Aorta (tissue), 5 donors: ENCODE results near the gene EYA3. TPM values are rescaled to one million over a fixed set of nuclear protein-coding genes. Genes with fewer than 3 reads are reported as not detected.

Experiments used
- ATAC-seq: fragments of 200-7000 bp; cut with Tn5 transposase; one replicate; pipeline ENCODE4 v1.9.1; 2022; ENCODE audit warnings: moderate library complexity; ENCODE audit not compliant: low FRiP score
- DNase-seq, 2 donors: peaks; one replicate each; pipeline ENCODE4 v3.0.0-alpha.2; 2020
- H3K27ac ChIP-seq, 2 donors: one replicate each; pipeline ENCODE4 v1.5.1; 2013; ENCODE audit warnings: low read length in 2 of 2, mild to moderate bottlenecking in 2 of 2, moderate library complexity in 2 of 2, control low read depth in 1 of 2, inconsistent platforms in 1 of 2, low read depth in 1 of 2
- H3K27me3 ChIP-seq, 2 donors: one replicate each; pipeline ENCODE4 v1.6.1; 2013; ENCODE audit warnings: control low read depth in 1 of 2, low read length in 1 of 2, mild to moderate bottlenecking in 1 of 2, moderate library complexity in 1 of 2; ENCODE audit not compliant: insufficient read depth in 2 of 2, control insufficient read depth in 1 of 2
- H3K36me3 ChIP-seq, 2 donors: one replicate each; pipeline ENCODE4 v1.6.1; 2013; ENCODE audit warnings: control low read depth in 1 of 2, low read length in 1 of 2, mild to moderate bottlenecking in 1 of 2; ENCODE audit not compliant: insufficient read depth in 2 of 2, control insufficient read depth in 1 of 2
- H3K4me1 ChIP-seq, 2 donors: one replicate each; pipeline ENCODE4 v1.6.1; 2013; ENCODE audit warnings: low read length in 2 of 2, control low read depth in 1 of 2, mild to moderate bottlenecking in 1 of 2, moderate library complexity in 1 of 2; ENCODE audit not compliant: insufficient read depth in 2 of 2, control insufficient read depth in 1 of 2
- H3K4me3 ChIP-seq, 2 donors: one replicate each; pipeline ENCODE4 v1.5.1; 2013; ENCODE audit warnings: low read length in 2 of 2, control low read depth in 1 of 2, mild to moderate bottlenecking in 1 of 2
- H3K9me3 ChIP-seq: one replicate; pipeline ENCODE4 v1.6.1; 2013; ENCODE audit warnings: mild to moderate bottlenecking, low read length; ENCODE audit not compliant: control insufficient read depth
- WGBS, 2 donors: extraction: QIAGEN DNeasy Blood & Tissue Kit; methylation state at CpG; one replicate each; pipeline ENCODE4 v1.1.7; 2013; 5-methylcytosine and 5-hydroxymethylcytosine counted together
- intact Hi-C, 2 donors: fragments of 100-400 bp; cut with DNase I; formaldehyde crosslinking; loops; one replicate each; pipeline versions ENCODE4 v1.14.2 to v1.15.0; 2022
- polyA plus RNA-seq, 2 donors: library from polyadenylated mRNA; stranded (reverse); fragments of 200-250 nt; gene quantifications; one replicate each; pipeline ENCODE4 v1.2.3, GENCODE V29; 2013
- total RNA-seq, 2 donors: library from RNA; stranded (reverse); fragmentation: NEBNext Ultra II Directional; extraction: Animal tissue kit (Norgen Biotek cat#: 25700); gene quantifications; one replicate each; pipeline ENCODE4 v1.2.1, GENCODE V29; 2021
- donor health status: healthy with polysubstance abuse.
- donor health status: Bipolar disorder and iron deficiency.
- donor health status: DM: no; HTN: no; CAD: no.
- donor health status: DM: no; HTN: no; CAD: no.
- donor health status: DM: yes; HTN: yes; CAD: no.

EYA3 gene
- total and polyA plus RNA-seq, 4 donors = 3.4 to 25.3 (median 12.9) TPM

DNA sequence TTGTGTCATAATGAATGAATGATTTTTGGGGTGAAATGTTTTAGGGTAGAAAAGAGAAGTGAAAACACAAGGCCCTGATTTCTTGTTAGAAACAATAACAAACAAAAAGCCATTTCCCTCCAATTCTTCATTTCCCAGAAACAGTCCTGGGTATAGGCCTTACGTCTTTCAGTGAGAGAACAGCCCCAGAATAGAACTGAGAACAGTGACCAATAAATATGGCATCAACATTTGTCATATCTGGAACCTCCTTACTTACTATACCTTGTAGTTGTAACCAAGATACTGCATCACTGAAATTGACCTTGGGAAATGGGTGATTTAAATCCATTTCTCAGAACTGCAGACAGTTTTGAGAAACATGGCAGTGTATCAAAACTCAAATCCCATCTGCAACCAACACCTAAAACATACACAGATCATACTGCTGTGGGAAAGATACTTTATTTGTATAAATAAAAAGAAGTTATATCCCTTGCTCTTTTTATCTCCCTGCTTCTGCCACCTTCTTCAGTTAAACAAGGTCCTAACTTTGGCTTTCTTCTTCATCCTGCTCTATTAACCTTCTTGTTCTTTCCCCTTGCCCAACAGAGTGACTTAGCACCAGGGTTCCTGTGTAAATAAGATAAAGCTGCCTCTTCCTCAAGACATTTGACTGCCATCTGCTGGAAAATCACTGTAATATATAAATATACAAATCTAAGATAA lies 109.1 kb downstream of the EYA3 start:
- H3K9me3 ChIP-seq = no peaks in the 10 kb centered on the region
- intact Hi-C loops = loop anchor here in 1 of 2 donors (2.0 kb wide), 1 partner anchor 121 kb away; no protein-coding TSS in a partner anchor
- no peaks in the 10 kb centered on the region for H3K27me3 ChIP-seq
- no peak overlapping the region for H3K4me3 ChIP-seq
- no peaks in the 10 kb centered on the region for H3K4me1 ChIP-seq
- ATAC-seq (peak; percentile 78), DNase-seq (no peak)
- 55 to 60% methylated on average over 1 of the region's 1 CpG for WGBS, 2 donors
- peaks cover 0 to 3% of the 10 kb centered on the region in 2 donors for H3K36me3 ChIP-seq
- H3K27ac ChIP-seq = no peak overlapping the region

DNA sequence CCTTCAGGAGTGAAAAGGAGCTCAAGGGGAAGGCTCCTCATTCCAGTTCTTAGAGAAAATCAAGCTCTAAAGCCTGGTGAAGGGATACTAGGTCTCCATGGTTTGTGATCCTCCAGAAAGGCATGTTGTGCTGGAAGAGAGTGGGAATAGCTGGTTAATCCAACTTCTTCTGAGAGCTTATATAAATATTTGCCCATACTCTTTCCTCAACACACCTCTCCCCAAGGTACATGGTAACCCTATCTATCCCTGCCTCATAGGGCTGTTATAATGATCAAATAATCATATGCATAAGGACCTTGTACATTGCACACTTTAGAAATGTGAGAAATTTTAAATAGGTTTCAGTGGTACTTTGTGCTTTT lies 114.0 kb downstream of the EYA3 start:
- Histone ChIP-seq H3K27ac (no peak overlapping the region), H3K4me1 (no peaks in the 10 kb centered on the region), H3K36me3 (peaks cover 2 to 4% of the 10 kb centered on the region in 2 donors), H3K4me3 (no peak overlapping the region), H3K27me3 (no peaks in the 10 kb centered on the region), H3K9me3 (no peaks in the 10 kb centered on the region)
- DNase-seq = no peak
- intact Hi-C loops = no loop called here
- ATAC-seq = no peak

DNA sequence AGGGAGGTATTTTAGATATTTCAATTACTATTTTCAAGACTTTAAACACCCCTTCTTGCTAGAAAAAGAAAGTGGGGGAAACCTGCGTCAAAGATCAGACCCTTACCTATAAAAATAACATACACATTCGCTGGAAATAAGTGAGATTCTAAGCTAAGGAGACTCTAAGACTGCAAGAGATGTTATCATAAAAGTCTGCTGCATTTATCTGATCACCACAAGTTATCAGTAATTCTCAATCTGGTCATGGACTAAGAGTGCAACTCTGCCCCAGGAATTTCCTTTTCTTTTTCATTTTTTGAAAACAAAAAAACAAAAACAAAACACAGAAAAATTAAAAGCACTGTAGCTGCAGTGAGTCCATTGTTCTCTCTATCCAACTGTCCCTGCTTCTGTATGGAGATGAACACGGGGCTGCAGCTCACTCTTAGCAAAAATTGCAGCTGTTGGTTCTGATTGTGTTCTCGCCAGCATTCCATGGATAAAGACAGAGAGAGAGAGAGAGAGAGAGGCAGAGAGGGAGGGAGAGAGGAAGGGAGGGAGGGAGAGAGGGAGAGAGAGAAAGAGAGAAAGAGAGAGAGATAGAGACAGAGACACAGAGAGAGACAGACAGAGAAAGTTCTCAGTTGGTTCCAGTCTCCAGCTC lies 114.5 kb downstream of the EYA3 start:
- WGBS, 2 donors = 79 to 81% methylated on average over 4 of the region's 4 CpGs
- H3K9me3 ChIP-seq = no peaks in the 10 kb centered on the region
- no peak overlapping the region for H3K27ac ChIP-seq
- no peak overlapping the region for H3K4me3 ChIP-seq
- no peak for DNase-seq
- peaks cover 2 to 4% of the 10 kb centered on the region in 2 donors for H3K36me3 ChIP-seq
- H3K4me1 ChIP-seq = no peaks in the 10 kb centered on the region
- intact Hi-C loops = no loop called here
- no peak for ATAC-seq
- H3K27me3 ChIP-seq = no peaks in the 10 kb centered on the region

DNA sequence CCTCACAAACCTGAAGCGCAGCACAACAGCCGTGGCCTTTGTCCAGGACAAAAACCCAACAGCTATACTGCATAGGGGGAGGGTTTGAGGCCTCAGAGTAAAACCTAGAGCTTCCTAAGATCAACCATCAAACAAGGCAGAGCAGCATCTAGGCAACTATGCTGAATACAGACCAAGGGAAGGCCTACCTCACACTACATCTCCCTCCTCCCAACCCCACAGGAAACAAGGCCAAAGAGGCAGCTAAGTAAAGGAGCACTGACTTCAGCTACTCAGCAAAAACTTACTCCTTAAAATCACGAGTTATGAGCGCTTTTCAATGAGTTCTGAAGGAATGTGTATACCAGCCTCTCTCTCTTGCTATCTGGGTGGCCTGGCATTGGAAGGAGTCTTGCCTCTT lies 116.3 kb downstream of the EYA3 start:
- Histone ChIP-seq H3K4me1 (no peaks in the 10 kb centered on the region), H3K27ac (no peak overlapping the region), H3K36me3 (peaks cover 2 to 4% of the 10 kb centered on the region in 2 donors), H3K9me3 (no peaks in the 10 kb centered on the region), H3K27me3 (no peaks in the 10 kb centered on the region), H3K4me3 (no peak overlapping the region)
- intact Hi-C loops = no loop called here
- ATAC-seq (no peak), DNase-seq (no peak)
- WGBS, 2 donors = 78 to 86% methylated on average over 4 of the region's 4 CpGs

DNA sequence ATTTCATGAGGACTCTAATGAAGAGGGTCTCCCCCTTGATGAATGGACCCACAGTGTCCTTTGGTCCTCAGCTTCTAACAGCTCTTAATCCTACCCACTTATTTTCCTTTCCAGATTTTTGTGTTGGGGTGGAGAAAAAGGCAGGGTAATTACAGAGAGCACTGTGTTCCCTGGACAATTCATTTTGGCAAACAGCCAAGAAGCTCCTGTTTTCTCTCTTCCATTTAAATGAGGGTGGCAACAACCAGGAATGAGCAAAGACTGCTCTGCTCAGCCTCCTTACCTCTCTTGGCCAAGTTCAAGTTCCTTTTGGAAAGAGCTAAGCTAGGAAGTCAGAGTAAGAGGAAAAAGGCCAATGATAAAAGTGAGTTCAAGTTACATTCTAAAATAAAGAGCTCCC lies 116.7 kb downstream of the EYA3 start:
- H3K36me3 ChIP-seq = peaks cover 2 to 4% of the 10 kb centered on the region in 2 donors
- ATAC-seq (no peak), DNase-seq (no peak)
- no peaks in the 10 kb centered on the region for H3K4me1 ChIP-seq
- H3K27me3 ChIP-seq = no peaks in the 10 kb centered on the region
- H3K4me3 ChIP-seq = no peak overlapping the region
- H3K9me3 ChIP-seq = no peaks in the 10 kb centered on the region
- no peak overlapping the region for H3K27ac ChIP-seq
- intact Hi-C loops = no loop called here

DNA sequence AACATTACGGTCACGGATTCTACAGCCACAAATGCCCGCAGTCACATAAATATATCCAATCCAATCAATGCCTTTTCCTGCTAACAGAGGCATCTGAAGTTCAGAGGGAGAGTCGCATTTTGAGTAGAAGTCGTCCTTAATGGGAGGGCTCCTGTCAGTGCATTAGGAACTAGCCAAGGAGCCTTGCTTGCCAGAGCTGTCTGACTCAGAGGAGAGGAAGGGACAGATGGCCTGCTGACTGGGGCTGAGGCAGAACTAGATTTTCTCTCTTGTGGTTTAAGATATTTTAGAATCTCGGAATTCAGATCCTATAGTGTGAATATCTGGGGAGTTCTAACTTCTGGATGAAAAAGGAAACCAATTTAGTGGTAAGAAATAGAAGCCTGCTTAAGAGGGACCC lies 118.0 kb downstream of the EYA3 start:
- H3K36me3 ChIP-seq = peaks cover 2 to 8% of the 10 kb centered on the region in 2 donors
- peak; percentile 67 for ATAC-seq
- 57 to 63% methylated on average over 6 of the region's 6 CpGs for WGBS, 2 donors

DNA sequence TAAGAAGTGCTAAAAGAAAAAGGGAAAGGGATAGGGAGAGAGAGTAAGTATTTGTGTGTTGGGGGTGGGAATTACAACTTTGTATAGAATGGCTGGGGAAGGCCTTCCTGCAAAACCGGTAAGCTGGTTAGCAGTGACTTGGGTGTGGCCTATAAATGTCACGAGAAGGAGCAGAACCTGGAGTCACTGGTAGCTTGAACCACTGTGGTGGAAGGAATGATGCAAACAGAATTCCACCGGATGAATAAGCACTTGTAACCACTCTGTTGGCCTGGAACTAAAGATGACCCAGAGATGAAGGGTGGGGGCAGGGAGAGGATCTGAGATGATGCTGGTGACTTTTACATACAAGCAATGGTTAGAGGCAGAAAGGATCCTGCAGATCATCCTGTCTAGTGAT lies 119.7 kb downstream of the EYA3 start:
- Histone ChIP-seq H3K9me3 (no peaks in the 10 kb centered on the region), H3K4me3 (no peak overlapping the region), H3K27me3 (no peaks in the 10 kb centered on the region), H3K27ac (no peak overlapping the region), H3K4me1 (no peaks in the 10 kb centered on the region), H3K36me3 (peaks cover 0 to 5% of the 10 kb centered on the region in 2 donors)
- intact Hi-C loops = no loop called here
- WGBS, 2 donors = 55 to 68% methylated on average over 3 of the region's 3 CpGs
- DNase-seq (no peak), ATAC-seq (no peak)

More for the DNA sequence above, 118.0 kb downstream of the EYA3 start:
- no peaks in the 10 kb centered on the region for H3K9me3 ChIP-seq
- DNase-seq = peak in 1 of 2 donors; percentile 73
- H3K4me3 ChIP-seq = no peak overlapping the region
- no peaks in the 10 kb centered on the region for H3K4me1 ChIP-seq
- no peaks in the 10 kb centered on the region for H3K27me3 ChIP-seq
- no peak overlapping the region for H3K27ac ChIP-seq
- intact Hi-C loops = no loop called here

DNA sequence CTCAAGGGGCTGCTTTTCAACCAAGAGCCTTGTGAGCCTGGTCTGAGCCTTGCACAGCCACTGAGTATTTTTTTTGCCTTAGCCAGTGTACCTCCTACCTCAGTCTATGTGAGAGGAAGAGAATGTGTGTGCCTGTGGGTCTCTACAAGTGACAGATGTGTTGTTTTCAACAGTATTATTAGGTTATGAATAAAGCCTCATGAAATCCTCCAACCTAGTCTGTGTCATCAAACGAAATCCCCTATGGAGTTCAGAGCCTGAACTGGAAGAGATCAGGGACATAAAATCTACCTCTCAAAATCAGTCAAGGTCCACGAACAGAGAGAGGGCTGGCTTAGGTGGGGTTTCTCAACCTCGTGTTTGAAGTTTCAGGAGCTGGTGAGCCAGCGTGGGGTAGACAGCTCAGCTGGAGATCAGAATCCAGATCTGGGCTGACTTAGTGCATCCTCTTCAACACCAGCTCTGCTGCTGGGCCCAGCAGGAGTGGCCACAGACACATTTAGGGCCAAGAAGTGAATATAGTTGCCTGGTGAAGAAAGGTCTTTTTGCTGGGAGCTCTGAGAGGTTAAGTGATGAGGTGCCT lies 120.4 kb downstream of the EYA3 start:
- intact Hi-C loops = no loop called here

More for the DNA sequence above, 120.4 kb downstream of the EYA3 start:
- ATAC-seq (no peak), DNase-seq (no peak)
- H3K4me3 ChIP-seq = no peak overlapping the region
- no peaks in the 10 kb centered on the region for H3K4me1 ChIP-seq
- no peaks in the 10 kb centered on the region for H3K9me3 ChIP-seq
- H3K36me3 ChIP-seq = peaks cover 0 to 5% of the 10 kb centered on the region in 2 donors
- H3K27me3 ChIP-seq = no peaks in the 10 kb centered on the region
- no peak overlapping the region for H3K27ac ChIP-seq
- WGBS, 2 donors = 81 to 85% methylated on average over 4 of the region's 4 CpGs
